Stomach smooth muscle (tissue), 2 donors: ENCODE data around the gene GRIPAP1.

Experiments
- H3K27ac ChIP-seq: one replicate; pipeline ENCODE4 v1.7.0; 2013; ENCODE audit warnings: mild to moderate bottlenecking, low read length, inconsistent platforms
- H3K27me3 ChIP-seq, 2 donors: one replicate each; pipeline ENCODE4 v1.7.0; 2013; ENCODE audit warnings: low read length in 2 of 2; ENCODE audit not compliant: insufficient read depth in 2 of 2, control insufficient read depth in 1 of 2
- H3K36me3 ChIP-seq, 2 donors: one replicate each; pipeline ENCODE4 v1.7.0; 2013; ENCODE audit warnings: low read length in 2 of 2; ENCODE audit not compliant: control insufficient read depth in 2 of 2, insufficient read depth in 2 of 2
- H3K4me1 ChIP-seq: one replicate; pipeline ENCODE4 v1.7.0; 2013; ENCODE audit warnings: low read length; ENCODE audit not compliant: control insufficient read depth, insufficient read depth
- H3K4me3 ChIP-seq, 2 donors: one replicate each; pipeline ENCODE4 v1.7.0; 2013; ENCODE audit warnings: low read length in 2 of 2
- H3K9ac ChIP-seq, 2 donors: one replicate each; pipeline ENCODE4 v1.7.0; 2013; ENCODE audit warnings: low read length in 2 of 2, mild to moderate bottlenecking in 1 of 2
- H3K9me3 ChIP-seq, 2 donors: one replicate each; pipeline ENCODE4 v1.7.0; 2013; ENCODE audit warnings: low read length in 2 of 2; ENCODE audit not compliant: control insufficient read depth in 2 of 2
- donor health status: healthy.
- donor health status: Pancreatic carcinoma.

GRIPAP1 gene

GRCh38 chrX:48958635-48959094, 43.4 kb downstream of the GRIPAP1 start:
- peaks cover 30% of the 10 kb centered on the region for H3K4me1 ChIP-seq
- peaks cover 2 to 10% of the 10 kb centered on the region in 2 donors for H3K36me3 ChIP-seq
- H3K27me3 ChIP-seq = no peaks in the 10 kb centered on the region
- no peaks in the 10 kb centered on the region for H3K9me3 ChIP-seq
- peak overlapping the region; percentile 94 for H3K27ac ChIP-seq
- H3K4me3 ChIP-seq = peak overlapping the region; percentile 67 to 82
- H3K9ac ChIP-seq = peak overlapping the region; percentile 76 to 78

- no peaks in the 10 kb centered on the region for H3K27me3 ChIP-seq
- no peaks in the 10 kb centered on the region for H3K9me3 ChIP-seq
- H3K9ac ChIP-seq = peak overlapping the region; percentile 81 to 88
- H3K36me3 ChIP-seq = peaks cover 2 to 10% of the 10 kb centered on the region in 2 donors
- H3K27ac ChIP-seq = peak overlapping the region; percentile 94
- H3K4me1 ChIP-seq = peaks cover 35% of the 10 kb centered on the region
- peak overlapping the region; percentile 77 to 82 for H3K4me3 ChIP-seq
Observed at GRCh38 chrX:48957827-48958634, 44.0 kb downstream of the GRIPAP1 start.

GRCh38 chrX:48957477-48957826, 44.6 kb downstream of the GRIPAP1 start, which contains the start of gene OTUD5:
Gene OTUD5 (minus strand): TSS chrX:48957607. CDS start chrX:48957570, 37 bp downstream.
- Histone ChIP-seq H3K4me3 (peak within 1 kb of the TSS; percentile 82 to 85), H3K36me3 (peaks cover 2 to 10% of the 10 kb centered on the region in 2 donors), H3K27me3 (no peaks in the 10 kb centered on the region), H3K27ac (peak within 1 kb of the TSS; percentile 94), H3K9ac (peak within 1 kb of the TSS; percentile 81 to 88), H3K9me3 (no peaks in the 10 kb centered on the region), H3K4me1 (peaks cover 39% of the 10 kb centered on the region)

GRCh38 chrX:48956728-48957414, 45.2 kb downstream of the GRIPAP1 start:
- peak overlapping the region; percentile 55 for H3K27ac ChIP-seq
- H3K9me3 ChIP-seq = no peaks in the 10 kb centered on the region
- peak overlapping the region; percentile 73 to 83 for H3K9ac ChIP-seq
- no peaks in the 10 kb centered on the region for H3K27me3 ChIP-seq
- H3K4me1 ChIP-seq = peaks cover 43% of the 10 kb centered on the region
- H3K36me3 ChIP-seq = peaks cover 2 to 10% of the 10 kb centered on the region in 2 donors
- H3K4me3 ChIP-seq = peak overlapping the region; percentile 82 to 85

- Histone ChIP-seq H3K4me1 (peaks cover 13% of the 10 kb centered on the region), H3K36me3 (no peaks in the 10 kb centered on the region), H3K4me3 (no peak overlapping the region), H3K9me3 (peaks cover 0 to 2% of the 10 kb centered on the region in 2 donors), H3K27ac (no peak overlapping the region), H3K9ac (no peak overlapping the region), H3K27me3 (peaks cover 0 to 4% of the 10 kb centered on the region in 2 donors)
Observed at GRCh38 chrX:48948589-48948988, 53.5 kb downstream of the GRIPAP1 start.

- Histone ChIP-seq H3K27me3 (peaks cover 0 to 6% of the 10 kb centered on the region in 2 donors), H3K4me3 (no peak overlapping the region), H3K9me3 (peaks cover 0 to 2% of the 10 kb centered on the region in 2 donors), H3K4me1 (peaks cover 2% of the 10 kb centered on the region), H3K36me3 (no peaks in the 10 kb centered on the region), H3K27ac (no peak overlapping the region), H3K9ac (no peak overlapping the region)
Observed at GRCh38 chrX:48945517-48946348, 56.3 kb downstream of the GRIPAP1 start.

GRCh38 chrX:48942895-48943294, 59.2 kb downstream of the GRIPAP1 start:
- H3K4me3 ChIP-seq = no peak overlapping the region
- H3K9me3 ChIP-seq = no peaks in the 10 kb centered on the region
- peaks cover 0 to 3% of the 10 kb centered on the region in 2 donors for H3K36me3 ChIP-seq
- H3K4me1 ChIP-seq = peaks cover 7% of the 10 kb centered on the region
- H3K27me3 ChIP-seq = peaks cover 0 to 14% of the 10 kb centered on the region in 2 donors
- H3K27ac ChIP-seq = no peak overlapping the region
- no peak overlapping the region for H3K9ac ChIP-seq

- no peak overlapping the region for H3K9ac ChIP-seq
- H3K27me3 ChIP-seq = peaks cover 0 to 12% of the 10 kb centered on the region in 2 donors
- no peak overlapping the region for H3K27ac ChIP-seq
- peaks cover 11% of the 10 kb centered on the region for H3K4me1 ChIP-seq
- H3K36me3 ChIP-seq = peaks cover 0 to 3% of the 10 kb centered on the region in 2 donors
- no peaks in the 10 kb centered on the region for H3K9me3 ChIP-seq
- no peak overlapping the region for H3K4me3 ChIP-seq
Observed at GRCh38 chrX:48940404-48940955, 61.6 kb downstream of the GRIPAP1 start.

- H3K4me1 ChIP-seq = peaks cover 11% of the 10 kb centered on the region
- H3K27ac ChIP-seq = no peak overlapping the region
- H3K27me3 ChIP-seq = peaks cover 0 to 12% of the 10 kb centered on the region in 2 donors
- H3K4me3 ChIP-seq = no peak overlapping the region
- no peaks in the 10 kb centered on the region for H3K9me3 ChIP-seq
- no peak overlapping the region for H3K9ac ChIP-seq
- H3K36me3 ChIP-seq = peaks cover under 1 to 3% of the 10 kb centered on the region in 2 donors
Observed at GRCh38 chrX:48939524-48940228, 62.4 kb downstream of the GRIPAP1 start.
